ENCODE data around the gene PTRH2. TPM values are rescaled to one million over a fixed set of nuclear protein-coding genes. Genes with fewer than 3 reads are reported as not detected.

The PTRH2 gene
- polyA plus RNA-seq, 2 of the 4 experiments (the other 2 are of a cell fraction), result 109 to 169 TPM

DNA sequence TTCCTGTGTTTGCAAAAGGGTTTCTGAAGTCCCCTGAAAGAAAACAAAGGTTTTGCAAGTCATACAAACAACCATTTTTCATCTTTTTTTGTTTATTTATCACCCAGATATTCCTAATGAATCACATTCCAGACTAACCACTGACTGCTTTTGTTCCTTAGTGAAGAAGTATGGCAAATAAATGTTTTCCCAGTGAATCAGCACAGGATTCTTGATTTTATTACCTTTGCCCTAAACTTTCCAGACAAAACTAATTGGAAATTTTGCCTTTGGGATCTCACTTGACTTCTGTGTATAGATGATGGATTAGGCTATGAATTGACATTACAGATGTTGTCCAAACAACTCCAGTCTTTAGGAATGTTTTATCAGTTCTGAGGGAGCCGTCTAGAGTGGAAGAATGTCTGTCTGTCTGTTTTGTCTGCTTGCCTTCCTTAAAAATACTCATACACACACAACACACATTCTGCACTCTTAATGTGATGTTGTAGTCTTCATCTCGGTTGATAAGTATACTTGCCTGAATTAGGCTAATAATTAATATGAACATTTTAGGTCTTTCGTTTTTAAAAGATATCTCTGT, 49.1 kb upstream of the PTRH2 start:
- FAIRE-seq, result peak; percentile 100
- Histone ChIP-seq H3K4me1 (peaks cover 68% of the 10 kb centered on the region), H3K9me3 (peaks cover 27% of the 10 kb centered on the region), H3K27ac (peak overlapping the region; percentile 95), H3K4me2 (peak overlapping the region; percentile 68), H3K4me3 (no peak overlapping the region)
- WGBS (ENCODE audit: missing lambda C conversion rate), result under 1% methylated on average over 3 of the region's 3 CpGs
- TF ChIP-seq JUN (IDR thresholded peaks at IDR 0.05), result peak; percentile 100
- no peak for TF ChIP-seq RFX5 (IDR thresholded peaks at IDR 0.05)
- TF ChIP-seq KDM1A (IDR thresholded peaks at IDR 0.05; ENCODE audit: low read depth), result no peak
- TF ChIP-seq HOXB5 (CRISPR knock-in tag; IDR thresholded peaks at IDR 0.05), result peak; percentile 100
- TF ChIP-seq, protein P1, sequence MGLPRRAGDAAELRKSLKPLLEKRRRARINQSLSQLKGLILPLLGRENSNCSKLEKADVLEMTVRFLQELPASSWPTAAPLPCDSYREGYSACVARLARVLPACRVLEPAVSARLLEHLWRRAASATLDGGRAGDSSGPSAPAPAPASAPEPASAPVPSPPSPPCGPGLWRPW (IDR thresholded peaks at IDR 0.05), result peak; percentile 83
- peak; percentile 76 for TF ChIP-seq NFE2L2 (conservative IDR thresholded peaks at IDR 0.05; ENCODE audit: low read length)
- peak; percentile 33 to 77 for TF ChIP-seq RAD21 (conservative IDR thresholded peaks at IDR 0.05 in 1 of 2, IDR thresholded peaks at IDR 0.05 in 1 of 2)
- TF ChIP-seq, protein P2, sequence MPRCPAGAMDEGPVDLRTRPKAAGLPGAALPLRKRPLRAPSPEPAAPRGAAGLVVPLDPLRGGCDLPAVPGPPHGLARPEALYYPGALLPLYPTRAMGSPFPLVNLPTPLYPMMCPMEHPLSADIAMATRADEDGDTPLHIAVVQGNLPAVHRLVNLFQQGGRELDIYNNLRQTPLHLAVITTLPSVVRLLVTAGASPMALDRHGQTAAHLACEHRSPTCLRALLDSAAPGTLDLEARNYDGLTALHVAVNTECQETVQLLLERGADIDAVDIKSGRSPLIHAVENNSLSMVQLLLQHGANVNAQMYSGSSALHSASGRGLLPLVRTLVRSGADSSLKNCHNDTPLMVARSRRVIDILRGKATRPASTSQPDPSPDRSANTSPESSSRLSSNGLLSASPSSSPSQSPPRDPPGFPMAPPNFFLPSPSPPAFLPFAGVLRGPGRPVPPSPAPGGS (IDR thresholded peaks at IDR 0.05), result peak; percentile 98
- TF ChIP-seq FOXS1 (CRISPR knock-in tag; IDR thresholded peaks at IDR 0.05), result peak; percentile 89; the same call in 1 of the 2 replicates
- TF ChIP-seq EP300 (IDR thresholded peaks at IDR 0.05), result peak; percentile 100
- TF ChIP-seq SMC3 (IDR thresholded peaks at IDR 0.05), result peak; percentile 78
- peak; percentile 8 for TF ChIP-seq CHD2 (IDR thresholded peaks at IDR 0.05; ENCODE audit: low read length, partially characterized antibody)
- TF ChIP-seq JUNB (IDR thresholded peaks at IDR 0.05), result peak; percentile 100
- no peak for TF ChIP-seq CHD4 (IDR thresholded peaks at IDR 0.05; ENCODE audit: borderline replicate concordance)
- TF ChIP-seq SREBF2 (IDR thresholded peaks at IDR 0.05), result no peak
- TF ChIP-seq, protein P3, sequence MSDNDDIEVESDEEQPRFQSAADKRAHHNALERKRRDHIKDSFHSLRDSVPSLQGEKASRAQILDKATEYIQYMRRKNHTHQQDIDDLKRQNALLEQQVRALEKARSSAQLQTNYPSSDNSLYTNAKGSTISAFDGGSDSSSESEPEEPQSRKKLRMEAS (IDR thresholded peaks at IDR 0.05), result peak; percentile 88
- TF ChIP-seq FOSL2 (IDR thresholded peaks at IDR 0.05), result peak; percentile 99
- peak; percentile 99 for TF ChIP-seq FOSL2 (CRISPR knock-in tag; IDR thresholded peaks at IDR 0.05)
- TF ChIP-seq, protein P4, sequence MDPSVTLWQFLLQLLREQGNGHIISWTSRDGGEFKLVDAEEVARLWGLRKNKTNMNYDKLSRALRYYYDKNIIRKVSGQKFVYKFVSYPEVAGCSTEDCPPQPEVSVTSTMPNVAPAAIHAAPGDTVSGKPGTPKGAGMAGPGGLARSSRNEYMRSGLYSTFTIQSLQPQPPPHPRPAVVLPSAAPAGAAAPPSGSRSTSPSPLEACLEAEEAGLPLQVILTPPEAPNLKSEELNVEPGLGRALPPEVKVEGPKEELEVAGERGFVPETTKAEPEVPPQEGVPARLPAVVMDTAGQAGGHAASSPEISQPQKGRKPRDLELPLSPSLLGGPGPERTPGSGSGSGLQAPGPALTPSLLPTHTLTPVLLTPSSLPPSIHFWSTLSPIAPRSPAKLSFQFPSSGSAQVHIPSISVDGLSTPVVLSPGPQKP (IDR thresholded peaks at IDR 0.05; ENCODE audit: low read depth, low read length), result no peak
- no peak for TF ChIP-seq ZC3H11A (IDR thresholded peaks at IDR 0.05)
- peak; percentile 97 for TF ChIP-seq MAFK (IDR thresholded peaks at IDR 0.05; ENCODE audit: partially characterized antibody)
- no peak for TF ChIP-seq NR3C1 (IDR thresholded peaks at IDR 0.05)
- TF ChIP-seq, protein P5, sequence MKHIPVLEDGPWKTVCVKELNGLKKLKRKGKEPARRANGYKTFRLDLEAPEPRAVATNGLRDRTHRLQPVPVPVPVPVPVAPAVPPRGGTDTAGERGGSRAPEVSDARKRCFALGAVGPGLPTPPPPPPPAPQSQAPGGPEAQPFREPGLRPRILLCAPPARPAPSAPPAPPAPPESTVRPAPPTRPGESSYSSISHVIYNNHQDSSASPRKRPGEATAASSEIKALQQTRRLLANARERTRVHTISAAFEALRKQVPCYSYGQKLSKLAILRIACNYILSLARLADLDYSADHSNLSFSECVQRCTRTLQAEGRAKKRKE (CRISPR knock-in tag; IDR thresholded peaks at IDR 0.05; ENCODE audit: low read depth), result peak; percentile 19; the same call in 1 of the 2 replicates
- TF ChIP-seq RARB (CRISPR knock-in tag; IDR thresholded peaks at IDR 0.05), result peak; percentile 98
- TF ChIP-seq GATA3 (IDR thresholded peaks at IDR 0.05; ENCODE audit: borderline replicate concordance), result peak; percentile 100
- TF ChIP-seq CBX8 (IDR thresholded peaks at IDR 0.05), result no peak
- peak; percentile 91 to 96 for TF ChIP-seq CEBPB (IDR thresholded peaks at IDR 0.05)
- TF ChIP-seq, protein P6, sequence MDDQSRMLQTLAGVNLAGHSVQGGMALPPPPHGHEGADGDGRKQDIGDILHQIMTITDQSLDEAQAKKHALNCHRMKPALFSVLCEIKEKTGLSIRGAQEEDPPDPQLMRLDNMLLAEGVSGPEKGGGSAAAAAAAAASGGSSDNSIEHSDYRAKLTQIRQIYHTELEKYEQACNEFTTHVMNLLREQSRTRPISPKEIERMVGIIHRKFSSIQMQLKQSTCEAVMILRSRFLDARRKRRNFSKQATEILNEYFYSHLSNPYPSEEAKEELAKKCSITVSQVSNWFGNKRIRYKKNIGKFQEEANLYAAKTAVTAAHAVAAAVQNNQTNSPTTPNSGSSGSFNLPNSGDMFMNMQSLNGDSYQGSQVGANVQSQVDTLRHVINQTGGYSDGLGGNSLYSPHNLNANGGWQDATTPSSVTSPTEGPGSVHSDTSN (IDR thresholded peaks at IDR 0.05), result peak; percentile 95
- TF ChIP-seq FOSB (CRISPR knock-in tag; IDR thresholded peaks at IDR 0.05), result 0 out of 2 replicates have a peak, but pooled peaks have one; percentile 24
- TF ChIP-seq HOXB13 (CRISPR knock-in tag; IDR thresholded peaks at IDR 0.05; ENCODE audit: low read depth), result peak; percentile 29; the same call in 1 of the 2 replicates
- TF ChIP-seq ZSCAN20 (CRISPR knock-in tag; IDR thresholded peaks at IDR 0.05), result peak; percentile 78
- CTCF ChIA-PET, result interaction anchor here (1.0 to 5.3 kb wide), 2 partner anchors 19 to 74 kb away, joined by 3 to 57 read pairs; no protein-coding TSS in a partner anchor
- peak; percentile 69 to 99 for DNase-seq (ENCODE audit: low read depth in 1 of 2, low spot score in 1 of 2)
- peak; percentile 73 to 84 for ATAC-seq
- POLR2A ChIA-PET, result interaction anchor here (0.6 to 9.7 kb wide), 5 partner anchors 28 to 807 kb away, joined by 3 to 531 read pairs (median 50); no protein-coding TSS in a partner anchor
